Mononuclear cell (primary cell): ENCODE data around the gene DROSHA. TPM values are rescaled to one million over a fixed set of nuclear protein-coding genes. Genes with fewer than 3 reads are reported as not detected.

ENCODE experiments used
- H3K27me3 ChIP-seq: 2 replicates; pipeline ENCODE4 v1.6.0; 2011; ENCODE audit warnings: low read length, control low read depth; ENCODE audit not compliant: insufficient read depth
- H3K4me1 ChIP-seq: 2 replicates; pipeline ENCODE4 v1.5.1; 2011; ENCODE audit warnings: mild to moderate bottlenecking, low read length, control low read depth; ENCODE audit not compliant: insufficient read depth
- H3K4me3 ChIP-seq: 2 replicates; pipeline ENCODE4 v1.5.1; 2011; ENCODE audit warnings: mild to moderate bottlenecking, low read length, moderate library complexity
- H3K9me3 ChIP-seq: 2 replicates; pipeline ENCODE4 v1.5.1; 2011; ENCODE audit warnings: low read depth, mild to moderate bottlenecking, control low read depth, low read length
- total RNA-seq: library from RNA; depleted of rRNA; stranded (reverse); fragments of >200 nt; gene quantifications from one replicate; pipeline ENCODE4 v1.2.3, GENCODE V29; 2012

The DROSHA gene
- total RNA-seq, 1 donor = 13.2 TPM

GRCh38 chr5:31537851-31538250 is 6.0 kb upstream of the DROSHA start:
- no peaks in the 10 kb centered on the region for H3K9me3 ChIP-seq
- no peaks in the 10 kb centered on the region for H3K27me3 ChIP-seq
- no peak overlapping the region for H3K4me3 ChIP-seq
- peaks cover 11% of the 10 kb centered on the region for H3K4me1 ChIP-seq

- peaks cover 14% of the 10 kb centered on the region for H3K4me1 ChIP-seq
- H3K27me3 ChIP-seq = no peaks in the 10 kb centered on the region
- no peaks in the 10 kb centered on the region for H3K9me3 ChIP-seq
- H3K4me3 ChIP-seq = no peak overlapping the region
These were observed 5.5 kb upstream of the DROSHA start for GRCh38 chr5:31537349-31537748.

GRCh38 chr5:31536873-31537272 is 5.0 kb upstream of the DROSHA start:
- Histone ChIP-seq H3K27me3 (no peaks in the 10 kb centered on the region), H3K9me3 (no peaks in the 10 kb centered on the region), H3K4me3 (no peak overlapping the region), H3K4me1 (peaks cover 14% of the 10 kb centered on the region)

- H3K4me1 ChIP-seq = peaks cover 33% of the 10 kb centered on the region
- H3K4me3 ChIP-seq = no peak overlapping the region
- H3K27me3 ChIP-seq = no peaks in the 10 kb centered on the region
- H3K9me3 ChIP-seq = no peaks in the 10 kb centered on the region
These were observed 2.7 kb upstream of the DROSHA start for GRCh38 chr5:31534527-31535046.

- Histone ChIP-seq H3K4me3 (peak overlapping the region; percentile 79), H3K4me1 (peaks cover 33% of the 10 kb centered on the region), H3K27me3 (no peaks in the 10 kb centered on the region), H3K9me3 (no peaks in the 10 kb centered on the region)
These were observed 378 bp downstream of the DROSHA start for GRCh38 chr5:31531543-31531887.

GRCh38 chr5:31530541-31531265 is 1.2 kb downstream of the DROSHA start:
- Histone ChIP-seq H3K9me3 (no peaks in the 10 kb centered on the region), H3K4me3 (no peak overlapping the region), H3K4me1 (peaks cover 33% of the 10 kb centered on the region), H3K27me3 (no peaks in the 10 kb centered on the region)

- Histone ChIP-seq H3K4me1 (no peaks in the 10 kb centered on the region), H3K27me3 (no peaks in the 10 kb centered on the region), H3K9me3 (no peaks in the 10 kb centered on the region), H3K4me3 (no peak overlapping the region)
These were observed 8.9 kb downstream of the DROSHA start for GRCh38 chr5:31523041-31523440.

GRCh38 chr5:31516802-31517201 is 15.1 kb downstream of the DROSHA start:
- H3K4me3 ChIP-seq = no peak overlapping the region
- H3K9me3 ChIP-seq = no peaks in the 10 kb centered on the region
- H3K27me3 ChIP-seq = no peaks in the 10 kb centered on the region
- no peaks in the 10 kb centered on the region for H3K4me1 ChIP-seq

- no peaks in the 10 kb centered on the region for H3K4me1 ChIP-seq
- no peak overlapping the region for H3K4me3 ChIP-seq
- H3K27me3 ChIP-seq = no peaks in the 10 kb centered on the region
- H3K9me3 ChIP-seq = no peaks in the 10 kb centered on the region
These were observed 20.6 kb downstream of the DROSHA start for GRCh38 chr5:31511305-31511704.

GRCh38 chr5:31504529-31504928 is 27.4 kb downstream of the DROSHA start:
- Histone ChIP-seq H3K4me1 (no peaks in the 10 kb centered on the region), H3K4me3 (no peak overlapping the region), H3K27me3 (no peaks in the 10 kb centered on the region), H3K9me3 (no peaks in the 10 kb centered on the region)

GRCh38 chr5:31502506-31502905 is 29.4 kb downstream of the DROSHA start:
- no peak overlapping the region for H3K4me3 ChIP-seq
- H3K4me1 ChIP-seq = no peaks in the 10 kb centered on the region
- H3K9me3 ChIP-seq = no peaks in the 10 kb centered on the region
- no peaks in the 10 kb centered on the region for H3K27me3 ChIP-seq

- H3K27me3 ChIP-seq = no peaks in the 10 kb centered on the region
- no peak overlapping the region for H3K4me3 ChIP-seq
- no peaks in the 10 kb centered on the region for H3K4me1 ChIP-seq
- no peaks in the 10 kb centered on the region for H3K9me3 ChIP-seq
These were observed 31.6 kb downstream of the DROSHA start for GRCh38 chr5:31500256-31500655.

- no peaks in the 10 kb centered on the region for H3K4me1 ChIP-seq
- H3K4me3 ChIP-seq = no peak overlapping the region
- H3K9me3 ChIP-seq = no peaks in the 10 kb centered on the region
- H3K27me3 ChIP-seq = no peaks in the 10 kb centered on the region
These were observed 35.0 kb downstream of the DROSHA start for GRCh38 chr5:31496891-31497290.

- H3K9me3 ChIP-seq = no peaks in the 10 kb centered on the region
- no peaks in the 10 kb centered on the region for H3K4me1 ChIP-seq
- H3K27me3 ChIP-seq = no peaks in the 10 kb centered on the region
- no peak overlapping the region for H3K4me3 ChIP-seq
These were observed 35.6 kb downstream of the DROSHA start for GRCh38 chr5:31496301-31496700.

GRCh38 chr5:31495336-31495735 is 36.6 kb downstream of the DROSHA start:
- Histone ChIP-seq H3K27me3 (no peaks in the 10 kb centered on the region), H3K4me3 (no peak overlapping the region), H3K9me3 (no peaks in the 10 kb centered on the region)

GRCh38 chr5:31492869-31493268 is 39.0 kb downstream of the DROSHA start:
- no peaks in the 10 kb centered on the region for H3K27me3 ChIP-seq
- H3K4me1 ChIP-seq = no peaks in the 10 kb centered on the region
- no peaks in the 10 kb centered on the region for H3K9me3 ChIP-seq
- no peak overlapping the region for H3K4me3 ChIP-seq

More at GRCh38 chr5:31495336-31495735, 36.6 kb downstream of the DROSHA start:
- H3K4me1 ChIP-seq = no peaks in the 10 kb centered on the region
